NOMO-1 (cell line): ENCODE data around the gene KDM2A.

Experiments
- DNase-seq, 2 experiments: peaks; one replicate each; lab custom pipeline; 2025; ENCODE audit not compliant: unreplicated experiment in 2 of 2; lab: John Stamatoyannopoulos, UW

Gene KDM2A

GRCh38 chr11:67299471-67300191, 180.6 kb downstream of the KDM2A start:
- no peak for DNase-seq

- no peak for DNase-seq
Observed at GRCh38 chr11:67300256-67300755, 181.2 kb downstream of the KDM2A start.

- DNase-seq = no peak
Observed at GRCh38 chr11:67300756-67301312, 181.8 kb downstream of the KDM2A start.

GRCh38 chr11:67301313-67301921, 182.4 kb downstream of the KDM2A start:
- no peak for DNase-seq

- peak; percentile 21 to 37 for DNase-seq
Observed at GRCh38 chr11:67301951-67302516, 183.0 kb downstream of the KDM2A start.

- peak; percentile 76 to 80 for DNase-seq
Observed at GRCh38 chr11:67302571-67303131, 183.6 kb downstream of the KDM2A start.

GRCh38 chr11:67303132-67303834, 184.2 kb downstream of the KDM2A start, which contains the start of gene SSH3:
SSH3 (plus strand) TSS chr11:67303530; CDS start chr11:67303626, 96 bp downstream.
- peak; percentile 76 to 87 for DNase-seq

- no peak for DNase-seq
Observed at GRCh38 chr11:67303835-67304411, 184.9 kb downstream of the KDM2A start.

GRCh38 chr11:67304511-67305113, 185.5 kb downstream of the KDM2A start:
- no peak for DNase-seq

- DNase-seq = no peak
Observed at GRCh38 chr11:67306769-67307544, 187.9 kb downstream of the KDM2A start.

- DNase-seq = no peak
Observed at GRCh38 chr11:67307545-67308001, 188.5 kb downstream of the KDM2A start.
